Breast epithelium (tissue), 4 donors: ENCODE data around the gene ERBIN. TPM values are rescaled to one million over a fixed set of nuclear protein-coding genes. Genes with fewer than 3 reads are reported as not detected.

ENCODE experiments used
- DNase-seq, 2 donors: peaks; one replicate each; pipeline ENCODE4 v3.0.0-alpha.2; 2019; ENCODE audit warnings: low spot score in 2 of 2
- H3K27ac ChIP-seq, 2 donors: fragments of 200-600 bp; sonication (generic) in 1 of 2; one replicate each; pipeline ENCODE4 v1.5.1; 2016 to 2019; ENCODE audit warnings: mild to moderate bottlenecking in 1 of 2
- H3K27me3 ChIP-seq, 2 donors: fragments of 200-600 bp; sonication (generic) in 1 of 2; one replicate each; pipeline versions ENCODE4 v1.5.1 to v1.6.0; 2017 to 2019; ENCODE audit warnings: control low read depth in 1 of 2, mild to moderate bottlenecking in 1 of 2
- H3K36me3 ChIP-seq: fragments of 200-600 bp; one replicate; pipeline ENCODE4 v1.5.1; 2019
- H3K4me1 ChIP-seq, 2 donors: fragments of 200-600 bp; sonication (generic); one replicate each; pipeline ENCODE4 v1.5.1; 2016 to 2019; ENCODE audit warnings: control low read depth in 1 of 2
- H3K4me3 ChIP-seq, 3 donors: fragments of 200-600 bp; sonication (generic); 1 replicate in 2 of 3; 2 replicates in 1 of 3; pipeline ENCODE4 v1.5.1; 2016 to 2019; ENCODE audit warnings: mild to moderate bottlenecking in 3 of 3, moderate library complexity in 2 of 3
- H3K9me3 ChIP-seq, 2 donors: fragments of 200-600 bp; sonication (generic) in 1 of 2; one replicate each; pipeline ENCODE4 v1.5.1; 2016 to 2019; ENCODE audit warnings: control low read depth in 1 of 2
- POLR2A ChIP-seq: fragments of 450-650 bp; IDR thresholded peaks from one replicate; pipeline ENCODE4 v1.6.1; 2016; ENCODE audit warnings: antibody characterized with exemption, mild to moderate bottlenecking, moderate library complexity
- POLR2AphosphoS5 ChIP-seq, 3 donors: sonication (generic); formaldehyde crosslinking; IDR thresholded peaks; one replicate each; pipeline ENCODE4 v1.6.1; 2017; ENCODE audit warnings: antibody characterized with exemption in 3 of 3
- intact Hi-C: fragments of 100-400 bp; cut with DNase I; formaldehyde crosslinking; loops from one replicate; pipeline ENCODE4 v1.15.1; 2023; ENCODE audit warnings: low total_unique reads
- total RNA-seq, 3 donors: library from RNA; depleted of rRNA; stranded (reverse); fragments of >200 nt; gene quantifications; one replicate each; pipeline ENCODE4 v1.1.0, GENCODE V29; 2016
- TF ChIP-seq, protein P1 (sequence below), 3 donors: fragments of 450-650 bp; IDR thresholded peaks; one replicate each; pipeline ENCODE4 v1.5.1; 2016 to 2017; ENCODE audit warnings: antibody characterized with exemption in 3 of 3, mild to moderate bottlenecking in 3 of 3, moderate library complexity in 3 of 3

Gene ERBIN
- total RNA-seq, 3 donors from 2014 or later: 63.5 to 131 (median 97.7) TPM

GRCh38 chr5:65924366-65925043, 1.9 kb upstream of the ERBIN start:
- no peak for DNase-seq
- intact Hi-C loops: no loop called here
- no peak for TF ChIP-seq POLR2AphosphoS5 (IDR thresholded peaks at IDR 0.05)
- TF ChIP-seq POLR2A: no peak
- TF ChIP-seq, protein P1, sequence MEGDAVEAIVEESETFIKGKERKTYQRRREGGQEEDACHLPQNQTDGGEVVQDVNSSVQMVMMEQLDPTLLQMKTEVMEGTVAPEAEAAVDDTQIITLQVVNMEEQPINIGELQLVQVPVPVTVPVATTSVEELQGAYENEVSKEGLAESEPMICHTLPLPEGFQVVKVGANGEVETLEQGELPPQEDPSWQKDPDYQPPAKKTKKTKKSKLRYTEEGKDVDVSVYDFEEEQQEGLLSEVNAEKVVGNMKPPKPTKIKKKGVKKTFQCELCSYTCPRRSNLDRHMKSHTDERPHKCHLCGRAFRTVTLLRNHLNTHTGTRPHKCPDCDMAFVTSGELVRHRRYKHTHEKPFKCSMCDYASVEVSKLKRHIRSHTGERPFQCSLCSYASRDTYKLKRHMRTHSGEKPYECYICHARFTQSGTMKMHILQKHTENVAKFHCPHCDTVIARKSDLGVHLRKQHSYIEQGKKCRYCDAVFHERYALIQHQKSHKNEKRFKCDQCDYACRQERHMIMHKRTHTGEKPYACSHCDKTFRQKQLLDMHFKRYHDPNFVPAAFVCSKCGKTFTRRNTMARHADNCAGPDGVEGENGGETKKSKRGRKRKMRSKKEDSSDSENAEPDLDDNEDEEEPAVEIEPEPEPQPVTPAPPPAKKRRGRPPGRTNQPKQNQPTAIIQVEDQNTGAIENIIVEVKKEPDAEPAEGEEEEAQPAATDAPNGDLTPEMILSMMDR (IDR thresholded peaks at IDR 0.05): no peak
- Histone ChIP-seq H3K36me3 (no peaks in the 10 kb centered on the region), H3K4me1 (peaks cover 0 to 8% of the 10 kb centered on the region in 2 donors), H3K27me3 (no peaks in the 10 kb centered on the region), H3K9me3 (no peaks in the 10 kb centered on the region), H3K4me3 (peak overlapping the region; percentile 84 to 96 (median 94)), H3K27ac (peak overlapping the region; percentile 100)

GRCh38 chr5:65925044-65925600, 1.3 kb upstream of the ERBIN start:
- Histone ChIP-seq H3K4me1 (peaks cover 0 to 8% of the 10 kb centered on the region in 2 donors), H3K27me3 (no peaks in the 10 kb centered on the region), H3K4me3 (peak overlapping the region; percentile 84 to 96 (median 94)), H3K9me3 (no peaks in the 10 kb centered on the region), H3K27ac (peak overlapping the region; percentile 100), H3K36me3 (no peaks in the 10 kb centered on the region)
- DNase-seq: peak; percentile 62 to 70
- TF ChIP-seq, protein P1 (IDR thresholded peaks at IDR 0.05): no peak
- TF ChIP-seq POLR2A (no peak), POLR2AphosphoS5 (IDR thresholded peaks at IDR 0.05) (no peak)
- intact Hi-C loops: no loop called here

DNA sequence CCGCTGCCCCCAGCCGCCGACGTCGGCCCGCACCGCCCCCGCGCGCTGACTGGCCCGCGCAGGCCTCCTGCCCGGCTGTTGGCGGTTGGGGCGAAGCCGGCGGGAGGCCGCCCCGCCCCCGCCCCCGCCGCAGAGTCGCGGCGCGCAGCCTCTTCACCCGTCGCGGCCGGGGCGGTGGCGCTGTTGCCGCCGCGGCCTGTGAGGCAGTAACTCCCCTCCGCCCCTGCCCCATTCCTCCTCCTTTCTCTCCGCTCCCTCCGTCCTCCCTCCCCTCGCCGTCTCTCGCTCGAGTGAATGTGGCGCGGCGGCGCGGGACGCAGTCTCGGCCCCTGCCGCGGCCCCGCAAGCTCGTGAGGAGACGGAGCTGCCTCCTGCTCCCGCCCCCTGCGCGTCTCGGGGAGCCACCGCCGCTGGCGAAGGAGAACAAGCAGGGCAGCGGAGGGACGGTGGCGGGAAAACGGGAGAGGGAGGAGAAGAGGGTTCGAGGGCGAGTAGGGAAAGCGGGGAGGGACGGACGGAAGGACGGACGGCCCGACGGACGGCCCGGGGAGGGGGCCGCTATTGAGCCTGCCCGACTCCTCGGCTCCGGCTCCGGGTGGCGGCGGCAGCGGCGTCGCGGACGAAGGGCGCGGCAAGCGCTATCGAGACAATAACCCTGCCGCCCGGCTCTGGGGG, 637 bp upstream of the ERBIN start:
- peak; percentile 69 to 76 for DNase-seq

GRCh38 chr5:65926893-65927292, 518 bp downstream of the ERBIN start:
- H3K27me3 ChIP-seq: no peaks in the 10 kb centered on the region
- H3K9me3 ChIP-seq: no peaks in the 10 kb centered on the region
- TF ChIP-seq POLR2A (no peak), POLR2AphosphoS5 (IDR thresholded peaks at IDR 0.05) (no peak)
- TF ChIP-seq, protein P1 (IDR thresholded peaks at IDR 0.05): no peak
- DNase-seq: no peak
- peak overlapping the region; percentile 100 for H3K27ac ChIP-seq
- no peaks in the 10 kb centered on the region for H3K36me3 ChIP-seq
- peak overlapping the region; percentile 84 to 96 (median 94) for H3K4me3 ChIP-seq
- H3K4me1 ChIP-seq: peaks cover 0 to 8% of the 10 kb centered on the region in 2 donors
- intact Hi-C loops: no loop called here

More for the DNA sequence above, 637 bp upstream of the ERBIN start:
- intact Hi-C loops: no loop called here
- TF ChIP-seq, protein P1 (IDR thresholded peaks at IDR 0.05): peak in 2 of 3 donors; percentile 30 to 41
- TF ChIP-seq POLR2A (peak; percentile 66), POLR2AphosphoS5 (IDR thresholded peaks at IDR 0.05) (peak; percentile 90 to 94 (median 92))
- H3K9me3 ChIP-seq: no peaks in the 10 kb centered on the region
- H3K27ac ChIP-seq: peak overlapping the region; percentile 100
- H3K36me3 ChIP-seq: no peaks in the 10 kb centered on the region
- peak overlapping the region; percentile 84 to 96 (median 94) for H3K4me3 ChIP-seq
- H3K4me1 ChIP-seq: peaks cover 0 to 8% of the 10 kb centered on the region in 2 donors
- H3K27me3 ChIP-seq: no peaks in the 10 kb centered on the region
